Stimulated activated CD8-positive, alpha-beta memory T cell treated with anti-CD3 and anti-CD28 coated beads, Interleukin-12 subunit alpha, Interleukin-12 subunit beta, amount 100 ng/mL, for 4 hours (primary cell): ENCODE data around the gene POLH.
"Not testable (repeated sequence)": the region's sequence is repeated elsewhere in the genome, so short reads cannot be mapped to it uniquely, and the experiment has no call there.

Experiments
- DNase-seq: peaks from one replicate; pipeline ENCODE4 v3.0.0-alpha.2; 2020; ENCODE audit warnings: low read depth

POLH gene

GRCh38 chr6:43630980-43631619, 55.1 kb downstream of the POLH start:
- DNase-seq = no peak

GRCh38 chr6:43633002-43633401, 57.0 kb downstream of the POLH start:
- not testable (repeated sequence) for DNase-seq

GRCh38 chr6:43634702-43635303, 58.8 kb downstream of the POLH start:
- no peak for DNase-seq

GRCh38 chr6:43635387-43636307, 59.7 kb downstream of the POLH start, which contains the start of gene MAD2L1BP:
Gene MAD2L1BP (plus strand): TSS chr6:43635840. CDS start chr6:43635876, 36 bp downstream.
- DNase-seq = peak; percentile 77

- no peak for DNase-seq
These were observed 60.3 kb downstream of the POLH start for GRCh38 chr6:43636308-43636659.

- no peak for DNase-seq
These were observed 64.2 kb downstream of the POLH start for GRCh38 chr6:43639984-43640800.

- peak; percentile 32 for DNase-seq
These were observed 69.1 kb downstream of the POLH start, which contains the start of gene RSPH9 for GRCh38 chr6:43644940-43645612. Gene RSPH9 (plus strand): TSS chr6:43645036. CDS start chr6:43645099, 63 bp downstream.

- DNase-seq = no peak
These were observed 69.6 kb downstream of the POLH start for GRCh38 chr6:43645613-43645964.

GRCh38 chr6:43647613-43648012, 71.6 kb downstream of the POLH start:
- DNase-seq = no peak

- DNase-seq = no peak
These were observed 72.3 kb downstream of the POLH start for GRCh38 chr6:43648248-43648647.

- not testable (repeated sequence) for DNase-seq
These were observed 76.8 kb downstream of the POLH start for GRCh38 chr6:43652822-43653221.

- DNase-seq = no peak
These were observed 81.3 kb downstream of the POLH start for GRCh38 chr6:43657221-43657802.

- DNase-seq = no peak
These were observed 82.2 kb downstream of the POLH start for GRCh38 chr6:43658161-43658560.

GRCh38 chr6:43662948-43663347, 87.0 kb downstream of the POLH start:
- DNase-seq = not testable (repeated sequence)
